ENCODE measurements around the gene NKTR. TPM values are rescaled to one million over a fixed set of nuclear protein-coding genes. Genes with fewer than 3 reads are reported as not detected.

The NKTR gene
- polyA plus RNA-seq, 3 donors: 83.8 to 203 (median 98.7) TPM

- no peak for DNase-seq (ENCODE audit: extremely low read depth in 1 of 11, low read depth in 9 of 11, low spot score in 4 of 11)
Measured at GRCh38 chr3:42685891-42686820, 85.7 kb downstream of the NKTR start.

GRCh38 chr3:42686832-42687650, 86.6 kb downstream of the NKTR start:
- DNase-seq (ENCODE audit: extremely low read depth in 1 of 11, low read depth in 9 of 11, low spot score in 4 of 11): no peak

GRCh38 chr3:42688016-42688415, 87.5 kb downstream of the NKTR start:
- no peak for DNase-seq (ENCODE audit: extremely low read depth in 1 of 11, low read depth in 9 of 11, low spot score in 4 of 11)

- DNase-seq (ENCODE audit: extremely low read depth in 1 of 11, low read depth in 9 of 11, low spot score in 4 of 11): no peak
Measured at GRCh38 chr3:42688487-42689420, 88.3 kb downstream of the NKTR start.

- no peak for DNase-seq (ENCODE audit: extremely low read depth in 1 of 11, low read depth in 9 of 11, low spot score in 4 of 11)
Measured at GRCh38 chr3:42689421-42690014, 89.0 kb downstream of the NKTR start.

- DNase-seq (ENCODE audit: extremely low read depth in 1 of 11, low read depth in 9 of 11, low spot score in 4 of 11): no peak
Measured at GRCh38 chr3:42690191-42690590, 89.7 kb downstream of the NKTR start.

- no peak for DNase-seq (ENCODE audit: extremely low read depth in 1 of 11, low read depth in 9 of 11, low spot score in 4 of 11)
Measured at GRCh38 chr3:42690766-42691680, 90.5 kb downstream of the NKTR start.

GRCh38 chr3:42691816-42692666, 91.6 kb downstream of the NKTR start:
- no peak for DNase-seq (ENCODE audit: extremely low read depth in 1 of 11, low read depth in 9 of 11, low spot score in 4 of 11)

GRCh38 chr3:42692667-42693529, 92.4 kb downstream of the NKTR start:
- DNase-seq (ENCODE audit: extremely low read depth in 1 of 11, low read depth in 9 of 11, low spot score in 4 of 11): no peak

GRCh38 chr3:42693530-42693930, 93.0 kb downstream of the NKTR start:
- no peak for DNase-seq (ENCODE audit: extremely low read depth in 1 of 11, low read depth in 9 of 11, low spot score in 4 of 11)

- no peak for DNase-seq (ENCODE audit: extremely low read depth in 1 of 11, low read depth in 9 of 11, low spot score in 4 of 11)
Measured at GRCh38 chr3:42694366-42694765, 93.9 kb downstream of the NKTR start.

- DNase-seq (ENCODE audit: extremely low read depth in 1 of 11, low read depth in 9 of 11, low spot score in 4 of 11): no peak
Measured at GRCh38 chr3:42696356-42697288, 96.1 kb downstream of the NKTR start.

GRCh38 chr3:42697289-42698051, 97.0 kb downstream of the NKTR start:
- no peak for DNase-seq (ENCODE audit: extremely low read depth in 1 of 11, low read depth in 9 of 11, low spot score in 4 of 11)

Data from renal cortex interstitium (tissue), 11 donors.